Left ventricle myocardium inferior (tissue), 1 donor: Measurements from ENCODE around the gene PTPN6. TPM values are rescaled to one million over a fixed set of nuclear protein-coding genes. Genes with fewer than 3 reads are reported as not detected.

ENCODE experiments used
- DNase-seq: peaks from one replicate; pipeline ENCODE4 v3.0.0-alpha.2; 2020
- H3K27ac ChIP-seq: fragments of 200-600 bp; replicated peaks from 2 replicates; pipeline ENCODE4 v1.8.0; 2021
- H3K27me3 ChIP-seq: fragments of 200-600 bp; 2 replicates; pipeline ENCODE4 v1.8.0; 2021; ENCODE audit warnings: low read depth
- H3K36me3 ChIP-seq: fragments of 200-600 bp; 2 replicates; pipeline ENCODE4 v1.8.0; 2021
- H3K4me1 ChIP-seq: fragments of 200-600 bp; 2 replicates; pipeline ENCODE4 v1.8.0; 2021
- H3K4me3 ChIP-seq: fragments of 200-600 bp; 2 replicates; pipeline ENCODE4 v1.8.0; 2021; ENCODE audit warnings: mild to moderate bottlenecking, moderate library complexity
- H3K9me3 ChIP-seq: fragments of 200-600 bp; replicated peaks from 2 replicates; pipeline ENCODE4 v1.8.0; 2021
- intact Hi-C: fragments of 100-400 bp; cut with micrococcal nuclease; formaldehyde crosslinking; loops from one replicate; pipeline ENCODE4 v1.11.0; 2022
- total RNA-seq: library from RNA; stranded (reverse); fragmentation: NEBNext Ultra II Directional; extraction: Animal tissue kit (Norgen Biotek cat#: 25700); gene quantifications from one replicate; pipeline ENCODE4 v1.2.1, GENCODE V29; 2021
- TF ChIP-seq, protein P1 (sequence below): fragments of 200-600 bp; IDR thresholded peaks from 2 replicates; pipeline ENCODE4 v1.8.0; 2021; ENCODE audit warnings: antibody characterized with exemption, mild to moderate bottlenecking, borderline replicate concordance
- donor health status: DM: no; HTN: yes; CAD: no; lungs with severe emphysema.

The PTPN6 gene
- total RNA-seq, 1 donor from 2014 or later, result 6.7 TPM

- intact Hi-C loops, result no loop called here
Measured at GRCh38 chr12:6955108-6956020, 4.2 kb downstream of the PTPN6 start.

DNA sequence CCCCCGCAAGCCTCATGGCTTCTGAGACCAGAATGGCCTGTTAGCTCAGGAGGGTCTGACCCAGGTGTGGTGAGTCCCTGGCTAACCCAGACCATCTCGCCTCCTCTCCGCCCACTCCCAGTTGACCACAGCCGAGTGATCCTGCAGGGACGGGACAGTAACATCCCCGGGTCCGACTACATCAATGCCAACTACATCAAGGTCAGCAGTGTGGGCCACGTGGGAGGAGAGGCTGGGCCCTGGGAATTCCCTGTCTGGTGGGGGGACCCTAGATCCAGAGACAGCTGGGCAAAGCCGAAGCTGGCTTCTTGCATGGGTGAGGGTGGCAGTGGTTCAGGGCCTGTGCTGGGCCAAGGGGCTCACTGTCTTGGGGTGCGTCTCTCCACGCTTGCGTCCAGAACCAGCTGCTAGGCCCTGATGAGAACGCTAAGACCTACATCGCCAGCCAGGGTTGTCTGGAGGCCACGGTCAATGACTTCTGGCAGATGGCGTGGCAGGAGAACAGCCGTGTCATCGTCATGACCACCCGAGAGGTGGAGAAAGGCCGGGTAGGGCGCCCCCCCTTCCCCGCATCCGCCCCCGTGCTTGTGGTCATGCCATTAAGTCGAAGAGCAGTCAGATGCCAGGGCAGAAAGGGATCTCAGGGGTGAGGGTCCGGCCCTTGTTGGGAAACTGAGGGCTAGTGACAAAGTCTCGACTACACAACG is 5.0 kb downstream of the PTPN6 start:
- Histone ChIP-seq H3K4me1 (peaks cover 49% of the 10 kb centered on the region), H3K36me3 (no peaks in the 10 kb centered on the region), H3K4me3 (no peak overlapping the region), H3K9me3 (no peaks in the 10 kb centered on the region), H3K27ac (no peak overlapping the region), H3K27me3 (no peaks in the 10 kb centered on the region)
- DNase-seq, result no peak
- TF ChIP-seq, protein P1, sequence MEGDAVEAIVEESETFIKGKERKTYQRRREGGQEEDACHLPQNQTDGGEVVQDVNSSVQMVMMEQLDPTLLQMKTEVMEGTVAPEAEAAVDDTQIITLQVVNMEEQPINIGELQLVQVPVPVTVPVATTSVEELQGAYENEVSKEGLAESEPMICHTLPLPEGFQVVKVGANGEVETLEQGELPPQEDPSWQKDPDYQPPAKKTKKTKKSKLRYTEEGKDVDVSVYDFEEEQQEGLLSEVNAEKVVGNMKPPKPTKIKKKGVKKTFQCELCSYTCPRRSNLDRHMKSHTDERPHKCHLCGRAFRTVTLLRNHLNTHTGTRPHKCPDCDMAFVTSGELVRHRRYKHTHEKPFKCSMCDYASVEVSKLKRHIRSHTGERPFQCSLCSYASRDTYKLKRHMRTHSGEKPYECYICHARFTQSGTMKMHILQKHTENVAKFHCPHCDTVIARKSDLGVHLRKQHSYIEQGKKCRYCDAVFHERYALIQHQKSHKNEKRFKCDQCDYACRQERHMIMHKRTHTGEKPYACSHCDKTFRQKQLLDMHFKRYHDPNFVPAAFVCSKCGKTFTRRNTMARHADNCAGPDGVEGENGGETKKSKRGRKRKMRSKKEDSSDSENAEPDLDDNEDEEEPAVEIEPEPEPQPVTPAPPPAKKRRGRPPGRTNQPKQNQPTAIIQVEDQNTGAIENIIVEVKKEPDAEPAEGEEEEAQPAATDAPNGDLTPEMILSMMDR, result no peak
- intact Hi-C loops, result no loop called here

More at GRCh38 chr12:6955108-6956020, 4.2 kb downstream of the PTPN6 start:
- Histone ChIP-seq H3K4me1 (peaks cover 40% of the 10 kb centered on the region), H3K27ac (no peak overlapping the region), H3K9me3 (no peaks in the 10 kb centered on the region), H3K36me3 (no peaks in the 10 kb centered on the region), H3K4me3 (no peak overlapping the region), H3K27me3 (no peaks in the 10 kb centered on the region)
- TF ChIP-seq, protein P1, result no peak
- peak; percentile 2 for DNase-seq

- no peaks in the 10 kb centered on the region for H3K9me3 ChIP-seq
- no peak overlapping the region for H3K27ac ChIP-seq
- DNase-seq, result no peak
- H3K36me3 ChIP-seq, result no peaks in the 10 kb centered on the region
- no peaks in the 10 kb centered on the region for H3K27me3 ChIP-seq
- TF ChIP-seq, protein P1, result no peak
- intact Hi-C loops, result no loop called here
- peaks cover 59% of the 10 kb centered on the region for H3K4me1 ChIP-seq
- no peak overlapping the region for H3K4me3 ChIP-seq
Measured at GRCh38 chr12:6957151-6957701, 6.1 kb downstream of the PTPN6 start.

GRCh38 chr12:6957741-6958608 is 6.8 kb downstream of the PTPN6 start:
- H3K27me3 ChIP-seq, result no peaks in the 10 kb centered on the region
- no peaks in the 10 kb centered on the region for H3K9me3 ChIP-seq
- TF ChIP-seq, protein P1, result no peak
- H3K4me3 ChIP-seq, result no peak overlapping the region
- no peaks in the 10 kb centered on the region for H3K36me3 ChIP-seq
- DNase-seq, result no peak
- intact Hi-C loops, result no loop called here
- peak overlapping the region; percentile 86 for H3K27ac ChIP-seq
- peaks cover 66% of the 10 kb centered on the region for H3K4me1 ChIP-seq

DNA sequence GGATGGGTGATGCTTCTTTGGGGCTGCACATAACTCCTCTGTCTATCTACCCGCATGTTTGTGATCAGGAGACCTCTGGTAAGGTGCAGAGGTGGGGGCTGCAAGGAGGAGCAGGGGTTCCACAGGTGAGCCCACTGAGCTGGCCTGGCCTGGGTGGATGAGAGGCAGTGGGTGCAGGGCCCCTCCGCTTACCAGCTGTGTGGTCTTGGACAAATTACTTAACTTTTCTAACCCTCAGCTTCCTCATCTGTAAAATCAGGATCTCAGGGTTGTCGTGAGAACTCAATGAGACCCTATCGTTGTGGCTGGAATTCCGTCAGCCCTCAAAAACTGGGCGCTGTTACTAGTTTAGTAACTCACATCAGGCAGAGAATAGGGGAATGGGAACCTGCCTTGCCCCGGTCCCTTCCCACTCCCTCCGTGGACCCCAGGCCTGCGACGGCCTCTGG is 7.5 kb downstream of the PTPN6 start:
- Histone ChIP-seq H3K36me3 (no peaks in the 10 kb centered on the region), H3K27ac (peak overlapping the region; percentile 86), H3K4me3 (peak overlapping the region; percentile 48), H3K27me3 (no peaks in the 10 kb centered on the region), H3K9me3 (no peaks in the 10 kb centered on the region), H3K4me1 (peaks cover 59% of the 10 kb centered on the region)
- intact Hi-C loops, result no loop called here
- TF ChIP-seq, protein P1, result no peak
- DNase-seq, result no peak
